ENCODE data around the gene SLC7A8. TPM values are rescaled to one million over a fixed set of nuclear protein-coding genes. Genes with fewer than 3 reads are reported as not detected.

Gene SLC7A8
- total RNA-seq, 4 donors from 2014 or later = 26.2 to 41.4 (median 37.5) TPM

DNA sequence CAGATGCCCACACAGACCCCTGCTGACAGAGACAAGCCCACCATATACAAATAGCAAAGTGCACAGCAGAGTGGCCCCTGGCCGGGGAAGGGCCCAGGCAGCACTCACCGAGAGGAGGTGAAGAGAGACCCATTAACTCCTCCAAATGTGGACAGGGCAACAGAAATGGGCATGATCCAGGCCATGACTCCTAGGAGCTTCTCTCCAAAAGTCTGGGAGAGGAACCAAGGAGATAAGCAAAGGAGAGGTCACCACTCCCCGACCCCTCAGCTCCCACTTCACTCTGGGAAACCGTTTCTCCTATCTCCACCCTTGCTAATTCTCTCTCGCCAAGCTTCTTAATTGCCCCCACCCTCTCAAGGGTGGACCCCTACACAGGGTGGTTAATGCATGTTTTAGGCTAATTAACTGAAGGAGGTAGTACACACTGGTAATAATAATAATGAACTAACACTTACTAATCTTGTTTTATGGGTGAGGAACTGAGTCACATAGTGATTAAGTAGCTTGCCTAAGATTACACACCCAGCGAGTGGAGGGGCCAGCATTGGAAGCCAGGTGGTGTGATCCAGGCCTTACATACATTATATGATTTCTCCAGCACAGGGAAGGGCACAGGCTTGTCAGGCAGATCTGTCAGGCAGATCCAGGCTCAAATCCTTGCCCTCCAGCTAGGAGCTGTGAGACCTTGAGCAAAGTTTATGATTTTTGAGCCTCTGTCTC, 45.5 kb downstream of the SLC7A8 start:
- no peak for DNase-seq (ENCODE audit: low spot score in 2 of 2)
- TF ChIP-seq, protein P1, sequence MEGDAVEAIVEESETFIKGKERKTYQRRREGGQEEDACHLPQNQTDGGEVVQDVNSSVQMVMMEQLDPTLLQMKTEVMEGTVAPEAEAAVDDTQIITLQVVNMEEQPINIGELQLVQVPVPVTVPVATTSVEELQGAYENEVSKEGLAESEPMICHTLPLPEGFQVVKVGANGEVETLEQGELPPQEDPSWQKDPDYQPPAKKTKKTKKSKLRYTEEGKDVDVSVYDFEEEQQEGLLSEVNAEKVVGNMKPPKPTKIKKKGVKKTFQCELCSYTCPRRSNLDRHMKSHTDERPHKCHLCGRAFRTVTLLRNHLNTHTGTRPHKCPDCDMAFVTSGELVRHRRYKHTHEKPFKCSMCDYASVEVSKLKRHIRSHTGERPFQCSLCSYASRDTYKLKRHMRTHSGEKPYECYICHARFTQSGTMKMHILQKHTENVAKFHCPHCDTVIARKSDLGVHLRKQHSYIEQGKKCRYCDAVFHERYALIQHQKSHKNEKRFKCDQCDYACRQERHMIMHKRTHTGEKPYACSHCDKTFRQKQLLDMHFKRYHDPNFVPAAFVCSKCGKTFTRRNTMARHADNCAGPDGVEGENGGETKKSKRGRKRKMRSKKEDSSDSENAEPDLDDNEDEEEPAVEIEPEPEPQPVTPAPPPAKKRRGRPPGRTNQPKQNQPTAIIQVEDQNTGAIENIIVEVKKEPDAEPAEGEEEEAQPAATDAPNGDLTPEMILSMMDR (IDR thresholded peaks at IDR 0.05) = no peak
- Histone ChIP-seq H3K4me3 (no peak overlapping the region), H3K27me3 (no peaks in the 10 kb centered on the region), H3K36me3 (peaks cover 0 to 44% (median 0%) of the 10 kb centered on the region in 3 donors), H3K27ac (no peak overlapping the region), H3K9me3 (no peaks in the 10 kb centered on the region), H3K4me1 (no peaks in the 10 kb centered on the region)
- WGBS, 2 donors = 79 to 80% methylated on average over 6 of the region's 6 CpGs

DNA sequence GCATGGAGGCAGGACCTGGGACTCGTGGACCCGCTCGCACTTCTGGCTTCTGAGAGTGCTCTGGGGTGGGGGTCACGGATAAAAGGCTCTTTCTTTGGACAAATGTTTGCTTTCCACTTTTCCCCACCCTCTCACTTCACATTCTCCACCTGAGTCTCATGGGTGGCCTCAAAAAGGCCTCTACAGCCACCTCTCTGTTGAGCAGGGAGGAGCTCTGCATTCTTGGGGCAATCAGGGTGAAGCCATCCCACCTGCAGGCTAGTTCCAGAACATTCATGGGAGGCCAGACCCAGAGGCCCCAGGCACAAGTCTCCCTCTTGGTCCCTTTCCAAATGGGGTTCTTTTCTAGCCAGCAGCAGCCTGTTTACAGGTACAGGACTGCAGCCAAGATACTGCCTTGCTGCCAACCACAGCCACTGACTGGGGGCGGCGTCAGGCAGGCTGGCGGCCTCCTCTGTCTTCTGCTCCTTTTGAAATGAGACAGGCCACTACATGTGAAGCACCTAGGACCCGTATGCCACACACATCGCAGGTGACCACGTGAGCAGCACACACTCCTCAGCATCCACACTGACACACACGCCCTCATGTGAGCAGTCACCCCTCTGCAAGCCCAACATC, 46.2 kb downstream of the SLC7A8 start:
- H3K36me3 ChIP-seq = peaks cover 0 to 44% (median 0%) of the 10 kb centered on the region in 3 donors
- 85 to 89% methylated on average over 11 of the region's 11 CpGs for WGBS, 2 donors
- H3K4me1 ChIP-seq = no peaks in the 10 kb centered on the region
- no peak overlapping the region for H3K27ac ChIP-seq
- H3K9me3 ChIP-seq = no peaks in the 10 kb centered on the region
- TF ChIP-seq, protein P1 (IDR thresholded peaks at IDR 0.05) = no peak
- TF ChIP-seq EP300 (IDR thresholded peaks at IDR 0.05) (no peak), POLR2A (IDR thresholded peaks at IDR 0.05) (no peak)
- no peaks in the 10 kb centered on the region for H3K27me3 ChIP-seq
- no peak overlapping the region for H3K4me3 ChIP-seq
- DNase-seq (ENCODE audit: low spot score in 2 of 2) = no peak

DNA sequence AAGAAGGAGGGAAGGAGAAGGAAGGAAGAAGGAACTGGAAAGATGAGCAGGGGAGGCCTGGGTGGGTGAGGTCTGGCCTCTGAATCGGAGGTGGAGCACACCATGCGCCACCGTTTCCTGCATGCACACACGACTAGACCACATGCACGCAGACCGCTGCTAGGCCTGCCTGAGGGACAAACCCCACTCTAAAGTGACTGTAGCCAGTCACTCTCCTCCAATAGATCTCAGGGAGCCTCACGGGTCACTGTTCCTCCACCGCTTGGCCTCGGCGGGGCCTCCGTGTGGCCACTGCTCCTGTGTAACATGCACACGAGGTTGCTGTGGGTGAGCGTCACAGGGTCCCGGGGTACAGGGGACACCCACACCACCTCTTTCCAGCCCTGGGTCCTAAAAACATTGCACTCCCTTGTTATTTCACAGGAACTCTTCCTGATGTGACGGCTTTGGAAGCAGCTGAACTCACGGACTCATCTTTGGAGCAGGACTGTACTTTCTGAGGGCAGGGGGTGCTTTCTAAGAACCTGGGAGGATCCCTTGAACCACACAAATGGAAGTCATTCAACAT, 46.8 kb downstream of the SLC7A8 start:
- no peak for DNase-seq (ENCODE audit: low spot score in 2 of 2)
- no peak overlapping the region for H3K27ac ChIP-seq
- peaks cover 0 to 44% (median 0%) of the 10 kb centered on the region in 3 donors for H3K36me3 ChIP-seq
- no peak overlapping the region for H3K4me3 ChIP-seq
- TF ChIP-seq EP300 (IDR thresholded peaks at IDR 0.05) (no peak), POLR2A (IDR thresholded peaks at IDR 0.05) (no peak)
- TF ChIP-seq, protein P1 (IDR thresholded peaks at IDR 0.05) = no peak
- H3K27me3 ChIP-seq = no peaks in the 10 kb centered on the region
- WGBS, 2 donors = 84 to 86% methylated on average over 16 of the region's 16 CpGs
- no peaks in the 10 kb centered on the region for H3K9me3 ChIP-seq
- no peaks in the 10 kb centered on the region for H3K4me1 ChIP-seq

DNA sequence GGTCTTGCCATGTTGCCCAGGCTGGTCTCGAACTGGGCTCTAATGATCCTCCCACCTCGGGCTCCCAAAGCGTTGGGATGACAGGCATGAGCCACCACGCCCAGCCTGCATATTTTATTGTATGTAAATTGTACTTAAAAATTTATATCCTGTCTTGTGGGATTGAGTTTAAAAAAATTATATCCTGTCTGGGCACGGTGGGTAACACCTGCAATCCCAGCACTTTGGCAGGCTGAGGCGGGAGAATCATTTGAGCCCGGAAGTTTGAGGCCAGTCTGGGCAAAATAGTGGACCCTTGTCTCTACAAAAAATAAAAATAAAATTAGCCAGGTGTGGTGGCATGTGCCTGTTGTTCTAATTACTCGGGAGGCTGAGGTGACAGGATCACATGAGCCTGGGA, 50.5 kb downstream of the SLC7A8 start:
- no peak for DNase-seq (ENCODE audit: low spot score in 2 of 2)
- Histone ChIP-seq H3K9me3 (no peaks in the 10 kb centered on the region), H3K36me3 (peaks cover 0 to 47% (median 4%) of the 10 kb centered on the region in 3 donors), H3K27ac (no peak overlapping the region), H3K27me3 (no peaks in the 10 kb centered on the region), H3K4me1 (peaks cover 0 to 8% (median 0%) of the 10 kb centered on the region in 4 donors), H3K4me3 (no peak overlapping the region)
- WGBS, 2 donors = 82 to 87% methylated on average over 8 of the region's 8 CpGs
- no peak for TF ChIP-seq POLR2A (IDR thresholded peaks at IDR 0.05)
- TF ChIP-seq EP300 (IDR thresholded peaks at IDR 0.05) = no peak
- TF ChIP-seq, protein P1 (IDR thresholded peaks at IDR 0.05) = no peak

DNA sequence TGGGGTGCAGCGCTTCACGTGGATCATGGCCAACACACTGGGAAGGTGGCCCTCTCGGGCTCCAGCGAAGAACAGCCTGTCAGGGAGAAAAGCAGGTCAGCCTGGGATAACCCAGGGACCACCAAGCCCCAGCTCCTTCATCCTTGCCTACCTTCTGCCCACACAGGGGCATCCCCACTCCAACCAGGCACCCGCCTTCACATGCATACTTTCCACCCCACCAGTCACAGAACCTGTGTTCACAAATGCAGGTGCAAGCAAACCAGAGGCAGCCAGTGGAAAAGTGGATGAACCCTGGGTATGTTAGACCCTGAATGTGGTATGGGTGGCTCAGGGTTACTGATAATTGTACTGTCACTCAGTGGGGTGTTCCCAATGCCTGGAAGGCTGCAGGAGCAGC, 52.0 kb downstream of the SLC7A8 start:
- DNase-seq (ENCODE audit: low spot score in 2 of 2) = no peak
- H3K27ac ChIP-seq = no peak overlapping the region
- H3K27me3 ChIP-seq = no peaks in the 10 kb centered on the region
- peaks cover 0 to 47% (median 4%) of the 10 kb centered on the region in 3 donors for H3K36me3 ChIP-seq
- no peak overlapping the region for H3K4me3 ChIP-seq
- TF ChIP-seq POLR2A (IDR thresholded peaks at IDR 0.05) = no peak
- TF ChIP-seq, protein P1 (IDR thresholded peaks at IDR 0.05) = no peak
- no peak for TF ChIP-seq EP300 (IDR thresholded peaks at IDR 0.05)
- no peaks in the 10 kb centered on the region for H3K9me3 ChIP-seq
- WGBS, 2 donors = 67 to 92% methylated on average over 4 to 5 of the region's 5 CpGs
- peaks cover 0 to 8% (median 0%) of the 10 kb centered on the region in 4 donors for H3K4me1 ChIP-seq

All from tibial nerve (tissue), 4 donors.